WTC11 (cell line): ENCODE measurements around the gene TMEM175. TPM values are rescaled to one million over a fixed set of nuclear protein-coding genes. Genes with fewer than 3 reads are reported as not detected.

Source experiments
- ATAC-seq: fragments of 200-7000 bp; cut with Tn5 transposase; 2 replicates; pipeline ENCODE4 v1.10.0; 2021; ENCODE audit warnings: mild to moderate bottlenecking, moderate library complexity
- CTCF ChIA-PET: fragments of 300-600 bp; sonication (Branson Sonifier 250); formaldehyde crosslinking; loops from one replicate; lab custom pipeline; 2021; ENCODE audit warnings: antibody characterized with exemption; lab: Charles Lee
- POLR2A ChIA-PET: fragments of 350-600 bp; sonication (Branson Sonifier 250); formaldehyde crosslinking; loops from one replicate; lab custom pipeline; 2021; ENCODE audit warnings: antibody characterized with exemption; lab: Charles Lee
- DNase-seq: peaks from one replicate; pipeline ENCODE4 v3.0.0; 2021; ENCODE audit warnings: low spot score
- H3K27ac Mint-ChIP-seq: 2 replicates; pipeline ENCODE4 v1.8.0; 2021; ENCODE audit warnings: mixed read lengths
- H3K27me3 Mint-ChIP-seq: 2 replicates; pipeline ENCODE4 v1.8.0; 2021; ENCODE audit warnings: low read depth, mild to moderate bottlenecking, moderate library complexity, mixed read lengths
- H3K36me3 Mint-ChIP-seq: 2 replicates; pipeline ENCODE4 v1.8.0; 2021; ENCODE audit warnings: mixed read lengths
- H3K4me1 Mint-ChIP-seq: 2 replicates; pipeline ENCODE4 v1.8.0; 2022; ENCODE audit warnings: mixed read lengths
- H3K4me3 Mint-ChIP-seq: 2 replicates; pipeline ENCODE4 v1.8.0; 2021; ENCODE audit warnings: mild to moderate bottlenecking, moderate library complexity, mixed read lengths
- H3K9me3 Mint-ChIP-seq: 2 replicates; pipeline ENCODE4 v1.8.0; 2021; ENCODE audit warnings: mixed read lengths
- ATF1 ChIP-seq: sonication (generic); formaldehyde crosslinking; IDR thresholded peaks from 2 replicates; pipeline ENCODE4 v1.8.1; 2023; ENCODE audit warnings: mild to moderate bottlenecking, moderate library complexity, missing genetic modification reagents
- CREB1 ChIP-seq: sonication (generic); formaldehyde crosslinking; IDR thresholded peaks from 2 replicates; pipeline ENCODE4 v1.8.0; 2023; ENCODE audit warnings: mild to moderate bottlenecking, missing genetic modification reagents
- ESRRA ChIP-seq: sonication (generic); formaldehyde crosslinking; IDR thresholded peaks from 2 replicates; pipeline ENCODE4 v1.8.1; 2022; ENCODE audit warnings: mild to moderate bottlenecking, missing genetic modification reagents, borderline replicate concordance
- ETV6 ChIP-seq: sonication (generic); formaldehyde crosslinking; IDR thresholded peaks from 2 replicates; pipeline ENCODE4 v1.8.1; 2022; ENCODE audit warnings: mild to moderate bottlenecking, missing genetic modification reagents
- FOXJ3 ChIP-seq: sonication (generic); formaldehyde crosslinking; IDR thresholded peaks from 2 replicates; pipeline ENCODE4 v1.9.0; 2021; ENCODE audit warnings: missing genetic modification reagents, mild to moderate bottlenecking, borderline replicate concordance
- HMGA2 ChIP-seq: fragments of 250-450 bp; sonication (Bioruptor Pico); IDR thresholded peaks from 2 replicates; pipeline ENCODE4 v1.4.0; 2021; ENCODE audit warnings: mild to moderate bottlenecking, moderate library complexity
- MXD4 ChIP-seq: fragments of 250-450 bp; sonication (Bioruptor Pico); IDR thresholded peaks from 2 replicates; pipeline ENCODE4 v1.8.0; 2021; ENCODE audit warnings: mild to moderate bottlenecking, moderate library complexity, borderline replicate concordance
- NFATC4 ChIP-seq: fragments of 250-450 bp; sonication (Bioruptor Pico); IDR thresholded peaks from 2 replicates; pipeline ENCODE4 v1.9.0; 2021; ENCODE audit warnings: mild to moderate bottlenecking
- RORB ChIP-seq: fragments of 250-450 bp; sonication (Bioruptor Pico); IDR thresholded peaks from 2 replicates; pipeline ENCODE4 v1.9.0; 2021; ENCODE audit warnings: mild to moderate bottlenecking
- SP1 ChIP-seq: sonication (generic); formaldehyde crosslinking; conservative IDR thresholded peaks from 2 replicates; pipeline ENCODE4 v1.8.1; 2022; ENCODE audit warnings: missing genetic modification reagents
- ZBTB21 ChIP-seq: sonication (generic); formaldehyde crosslinking; IDR thresholded peaks from 2 replicates; pipeline ENCODE4 v1.8.1; 2023; ENCODE audit warnings: mild to moderate bottlenecking, missing genetic modification reagents, borderline replicate concordance
- ZNF121 ChIP-seq: sonication (generic); formaldehyde crosslinking; IDR thresholded peaks from 2 replicates; pipeline ENCODE4 v1.8.0; 2023; ENCODE audit warnings: missing genetic modification reagents
- ZNF423 ChIP-seq: fragments of 250-450 bp; sonication (Bioruptor Pico); IDR thresholded peaks from 2 replicates; pipeline ENCODE4 v2.1.2; 2022; ENCODE audit warnings: mild to moderate bottlenecking, moderate library complexity
- ZNF671 ChIP-seq: fragments of 250-450 bp; sonication (Bioruptor Pico); IDR thresholded peaks from 2 replicates; pipeline ENCODE4 v1.8.0; 2021; ENCODE audit warnings: mild to moderate bottlenecking
- total RNA-seq: library from RNA; stranded (reverse); gene quantifications from 3 replicates; pipeline ENCODE4 v1.2.3, GENCODE V29; 2021
- TF ChIP-seq, protein P1 (sequence below): sonication (generic); formaldehyde crosslinking; IDR thresholded peaks from 2 replicates; pipeline ENCODE4 v1.8.0; 2023; ENCODE audit warnings: missing genetic modification reagents
- TF ChIP-seq, protein P2 (sequence below): sonication (generic); formaldehyde crosslinking; IDR thresholded peaks from 2 replicates; pipeline ENCODE4 v1.8.1; 2023; ENCODE audit warnings: mild to moderate bottlenecking, missing genetic modification reagents, moderate library complexity
- TF ChIP-seq, protein P3 (sequence below): fragments of 250-450 bp; sonication (Bioruptor Pico); IDR thresholded peaks from 2 replicates; pipeline ENCODE4 v1.9.0; 2021; ENCODE audit warnings: mild to moderate bottlenecking, borderline replicate concordance
- TF ChIP-seq, protein P4 (sequence below): sonication (generic); formaldehyde crosslinking; IDR thresholded peaks from 2 replicates; pipeline ENCODE4 v1.8.1; 2022; ENCODE audit warnings: mild to moderate bottlenecking, missing genetic modification reagents, moderate library complexity, borderline replicate concordance
- TF ChIP-seq, protein P5 (sequence below): sonication (generic); formaldehyde crosslinking; conservative IDR thresholded peaks from 2 replicates; pipeline ENCODE4 v1.8.1; 2023; ENCODE audit warnings: mild to moderate bottlenecking, low read depth, missing genetic modification reagents, moderate library complexity
- TF ChIP-seq, protein P6 (sequence below): fragments of 250-450 bp; sonication (Bioruptor Pico); IDR thresholded peaks from 2 replicates; pipeline ENCODE4 v1.9.0; 2021; ENCODE audit warnings: mild to moderate bottlenecking
- TF ChIP-seq, protein P7 (sequence below): sonication (generic); formaldehyde crosslinking; IDR thresholded peaks from 2 replicates; pipeline ENCODE4 v1.8.1; 2022; ENCODE audit warnings: low read depth, mild to moderate bottlenecking, moderate library complexity, missing genetic modification reagents, borderline replicate concordance

TMEM175 gene
- total RNA-seq, 1 experiment from 2014 or later: 9.2 TPM

DNA sequence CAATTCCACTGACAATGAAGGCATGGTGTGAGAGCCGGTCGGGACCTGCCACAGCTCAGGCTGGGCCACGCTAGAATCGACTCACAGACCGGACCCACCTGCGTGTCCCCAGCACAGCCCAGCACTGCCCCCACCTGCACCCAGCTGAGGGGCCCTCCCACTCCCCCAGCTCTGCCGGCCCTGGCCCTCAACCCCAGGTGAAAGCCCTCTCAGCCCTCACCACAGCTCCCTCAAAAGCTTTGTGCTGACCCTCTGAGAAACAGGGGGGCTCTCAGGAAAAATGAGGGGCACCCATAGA, 25.2 kb upstream of the TMEM175 start:
- Mint-ChIP-seq H3K27me3 (no peaks in the 10 kb centered on the region), H3K4me3 (no peak overlapping the region), H3K9me3 (peaks cover 10% of the 10 kb centered on the region), H3K4me1 (peaks cover 7% of the 10 kb centered on the region), H3K36me3 (peaks cover 26% of the 10 kb centered on the region), H3K27ac (no peak overlapping the region; the same call in 1 of the 2 replicates)
- no peak for ATAC-seq
- POLR2A ChIA-PET: no interaction called here
- DNase-seq: no peak
- TF ChIP-seq, protein P1, sequence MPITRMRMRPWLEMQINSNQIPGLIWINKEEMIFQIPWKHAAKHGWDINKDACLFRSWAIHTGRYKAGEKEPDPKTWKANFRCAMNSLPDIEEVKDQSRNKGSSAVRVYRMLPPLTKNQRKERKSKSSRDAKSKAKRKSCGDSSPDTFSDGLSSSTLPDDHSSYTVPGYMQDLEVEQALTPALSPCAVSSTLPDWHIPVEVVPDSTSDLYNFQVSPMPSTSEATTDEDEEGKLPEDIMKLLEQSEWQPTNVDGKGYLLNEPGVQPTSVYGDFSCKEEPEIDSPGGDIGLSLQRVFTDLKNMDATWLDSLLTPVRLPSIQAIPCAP: no peak
- no peak for TF ChIP-seq ESRRA (CRISPR knock-in tag)
- TF ChIP-seq, protein P2, sequence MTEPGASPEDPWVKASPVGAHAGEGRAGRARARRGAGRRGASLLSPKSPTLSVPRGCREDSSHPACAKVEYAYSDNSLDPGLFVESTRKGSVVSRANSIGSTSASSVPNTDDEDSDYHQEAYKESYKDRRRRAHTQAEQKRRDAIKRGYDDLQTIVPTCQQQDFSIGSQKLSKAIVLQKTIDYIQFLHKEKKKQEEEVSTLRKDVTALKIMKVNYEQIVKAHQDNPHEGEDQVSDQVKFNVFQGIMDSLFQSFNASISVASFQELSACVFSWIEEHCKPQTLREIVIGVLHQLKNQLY (CRISPR knock-in tag): no peak
- no peak for TF ChIP-seq FOXJ3
- TF ChIP-seq ZNF423: no peak
- no peak for TF ChIP-seq ATF1 (CRISPR knock-in tag)
- no peak for TF ChIP-seq NFATC4 (CRISPR knock-in tag)
- TF ChIP-seq RORB: no peak
- CTCF ChIA-PET: no interaction called here

DNA sequence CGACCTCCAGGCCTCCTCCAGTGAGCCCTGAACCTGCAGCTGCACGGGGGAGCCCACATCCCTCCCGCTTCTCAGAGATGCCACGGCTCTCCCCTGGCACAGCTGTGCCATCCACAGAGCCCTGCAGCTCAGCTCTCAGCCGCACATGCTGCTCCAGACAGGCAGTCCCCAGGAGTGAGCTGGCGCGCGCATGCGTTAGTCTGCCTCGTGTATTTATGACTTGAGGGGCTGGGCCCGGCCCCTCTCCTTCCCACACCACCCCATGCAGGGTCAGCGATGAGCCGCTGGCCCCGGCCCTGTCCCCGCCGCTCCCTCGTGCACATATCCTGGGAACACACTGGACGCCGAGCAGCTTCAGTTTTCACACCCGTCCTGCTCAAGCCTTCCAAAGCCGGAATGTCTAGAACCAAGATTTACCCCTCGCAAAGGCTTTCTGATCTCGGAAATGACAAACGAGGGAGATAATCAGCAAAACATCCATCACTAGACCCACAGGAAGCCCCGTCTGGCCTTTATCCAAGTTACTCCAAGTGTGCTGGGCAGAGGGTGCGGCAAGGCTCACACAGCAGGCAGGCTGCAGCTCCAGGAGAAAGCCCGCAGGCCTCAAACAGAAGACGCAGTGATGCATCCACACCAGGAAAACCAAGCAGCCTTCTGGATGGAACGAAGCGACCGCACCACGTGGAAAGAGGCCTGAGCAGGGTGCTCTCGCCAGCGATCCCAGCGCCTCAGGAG, 24.4 kb upstream of the TMEM175 start:
- no peaks in the 10 kb centered on the region for H3K27me3 Mint-ChIP-seq
- H3K9me3 Mint-ChIP-seq: peaks cover 10% of the 10 kb centered on the region
- ATAC-seq: no peak
- H3K4me3 Mint-ChIP-seq: no peak overlapping the region
- POLR2A ChIA-PET: no interaction called here
- no peak for DNase-seq
- CTCF ChIA-PET: interaction anchor here (0.6 kb wide), 1 partner anchor 165 kb away, joined by 3 read pairs; no protein-coding TSS in a partner anchor
- H3K36me3 Mint-ChIP-seq: peaks cover 26% of the 10 kb centered on the region
- H3K27ac Mint-ChIP-seq: no peak overlapping the region
- TF ChIP-seq SP1: no peak
- TF ChIP-seq HMGA2 (CRISPR knock-in tag): no peak
- TF ChIP-seq, protein P3, sequence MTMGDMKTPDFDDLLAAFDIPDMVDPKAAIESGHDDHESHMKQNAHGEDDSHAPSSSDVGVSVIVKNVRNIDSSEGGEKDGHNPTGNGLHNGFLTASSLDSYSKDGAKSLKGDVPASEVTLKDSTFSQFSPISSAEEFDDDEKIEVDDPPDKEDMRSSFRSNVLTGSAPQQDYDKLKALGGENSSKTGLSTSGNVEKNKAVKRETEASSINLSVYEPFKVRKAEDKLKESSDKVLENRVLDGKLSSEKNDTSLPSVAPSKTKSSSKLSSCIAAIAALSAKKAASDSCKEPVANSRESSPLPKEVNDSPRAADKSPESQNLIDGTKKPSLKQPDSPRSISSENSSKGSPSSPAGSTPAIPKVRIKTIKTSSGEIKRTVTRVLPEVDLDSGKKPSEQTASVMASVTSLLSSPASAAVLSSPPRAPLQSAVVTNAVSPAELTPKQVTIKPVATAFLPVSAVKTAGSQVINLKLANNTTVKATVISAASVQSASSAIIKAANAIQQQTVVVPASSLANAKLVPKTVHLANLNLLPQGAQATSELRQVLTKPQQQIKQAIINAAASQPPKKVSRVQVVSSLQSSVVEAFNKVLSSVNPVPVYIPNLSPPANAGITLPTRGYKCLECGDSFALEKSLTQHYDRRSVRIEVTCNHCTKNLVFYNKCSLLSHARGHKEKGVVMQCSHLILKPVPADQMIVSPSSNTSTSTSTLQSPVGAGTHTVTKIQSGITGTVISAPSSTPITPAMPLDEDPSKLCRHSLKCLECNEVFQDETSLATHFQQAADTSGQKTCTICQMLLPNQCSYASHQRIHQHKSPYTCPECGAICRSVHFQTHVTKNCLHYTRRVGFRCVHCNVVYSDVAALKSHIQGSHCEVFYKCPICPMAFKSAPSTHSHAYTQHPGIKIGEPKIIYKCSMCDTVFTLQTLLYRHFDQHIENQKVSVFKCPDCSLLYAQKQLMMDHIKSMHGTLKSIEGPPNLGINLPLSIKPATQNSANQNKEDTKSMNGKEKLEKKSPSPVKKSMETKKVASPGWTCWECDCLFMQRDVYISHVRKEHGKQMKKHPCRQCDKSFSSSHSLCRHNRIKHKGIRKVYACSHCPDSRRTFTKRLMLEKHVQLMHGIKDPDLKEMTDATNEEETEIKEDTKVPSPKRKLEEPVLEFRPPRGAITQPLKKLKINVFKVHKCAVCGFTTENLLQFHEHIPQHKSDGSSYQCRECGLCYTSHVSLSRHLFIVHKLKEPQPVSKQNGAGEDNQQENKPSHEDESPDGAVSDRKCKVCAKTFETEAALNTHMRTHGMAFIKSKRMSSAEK (CRISPR knock-in tag): no peak
- TF ChIP-seq, protein P4, sequence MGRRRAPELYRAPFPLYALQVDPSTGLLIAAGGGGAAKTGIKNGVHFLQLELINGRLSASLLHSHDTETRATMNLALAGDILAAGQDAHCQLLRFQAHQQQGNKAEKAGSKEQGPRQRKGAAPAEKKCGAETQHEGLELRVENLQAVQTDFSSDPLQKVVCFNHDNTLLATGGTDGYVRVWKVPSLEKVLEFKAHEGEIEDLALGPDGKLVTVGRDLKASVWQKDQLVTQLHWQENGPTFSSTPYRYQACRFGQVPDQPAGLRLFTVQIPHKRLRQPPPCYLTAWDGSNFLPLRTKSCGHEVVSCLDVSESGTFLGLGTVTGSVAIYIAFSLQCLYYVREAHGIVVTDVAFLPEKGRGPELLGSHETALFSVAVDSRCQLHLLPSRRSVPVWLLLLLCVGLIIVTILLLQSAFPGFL: no peak
- TF ChIP-seq, protein P5, sequence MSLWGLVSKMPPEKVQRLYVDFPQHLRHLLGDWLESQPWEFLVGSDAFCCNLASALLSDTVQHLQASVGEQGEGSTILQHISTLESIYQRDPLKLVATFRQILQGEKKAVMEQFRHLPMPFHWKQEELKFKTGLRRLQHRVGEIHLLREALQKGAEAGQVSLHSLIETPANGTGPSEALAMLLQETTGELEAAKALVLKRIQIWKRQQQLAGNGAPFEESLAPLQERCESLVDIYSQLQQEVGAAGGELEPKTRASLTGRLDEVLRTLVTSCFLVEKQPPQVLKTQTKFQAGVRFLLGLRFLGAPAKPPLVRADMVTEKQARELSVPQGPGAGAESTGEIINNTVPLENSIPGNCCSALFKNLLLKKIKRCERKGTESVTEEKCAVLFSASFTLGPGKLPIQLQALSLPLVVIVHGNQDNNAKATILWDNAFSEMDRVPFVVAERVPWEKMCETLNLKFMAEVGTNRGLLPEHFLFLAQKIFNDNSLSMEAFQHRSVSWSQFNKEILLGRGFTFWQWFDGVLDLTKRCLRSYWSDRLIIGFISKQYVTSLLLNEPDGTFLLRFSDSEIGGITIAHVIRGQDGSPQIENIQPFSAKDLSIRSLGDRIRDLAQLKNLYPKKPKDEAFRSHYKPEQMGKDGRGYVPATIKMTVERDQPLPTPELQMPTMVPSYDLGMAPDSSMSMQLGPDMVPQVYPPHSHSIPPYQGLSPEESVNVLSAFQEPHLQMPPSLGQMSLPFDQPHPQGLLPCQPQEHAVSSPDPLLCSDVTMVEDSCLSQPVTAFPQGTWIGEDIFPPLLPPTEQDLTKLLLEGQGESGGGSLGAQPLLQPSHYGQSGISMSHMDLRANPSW: no peak
- TF ChIP-seq, protein P1: no peak
- no peak for TF ChIP-seq ZNF671
- TF ChIP-seq, protein P6, sequence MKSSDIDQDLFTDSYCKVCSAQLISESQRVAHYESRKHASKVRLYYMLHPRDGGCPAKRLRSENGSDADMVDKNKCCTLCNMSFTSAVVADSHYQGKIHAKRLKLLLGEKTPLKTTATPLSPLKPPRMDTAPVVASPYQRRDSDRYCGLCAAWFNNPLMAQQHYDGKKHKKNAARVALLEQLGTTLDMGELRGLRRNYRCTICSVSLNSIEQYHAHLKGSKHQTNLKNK (CRISPR knock-in tag): no peak
- TF ChIP-seq CREB1 (CRISPR knock-in tag): no peak
- TF ChIP-seq, protein P7, sequence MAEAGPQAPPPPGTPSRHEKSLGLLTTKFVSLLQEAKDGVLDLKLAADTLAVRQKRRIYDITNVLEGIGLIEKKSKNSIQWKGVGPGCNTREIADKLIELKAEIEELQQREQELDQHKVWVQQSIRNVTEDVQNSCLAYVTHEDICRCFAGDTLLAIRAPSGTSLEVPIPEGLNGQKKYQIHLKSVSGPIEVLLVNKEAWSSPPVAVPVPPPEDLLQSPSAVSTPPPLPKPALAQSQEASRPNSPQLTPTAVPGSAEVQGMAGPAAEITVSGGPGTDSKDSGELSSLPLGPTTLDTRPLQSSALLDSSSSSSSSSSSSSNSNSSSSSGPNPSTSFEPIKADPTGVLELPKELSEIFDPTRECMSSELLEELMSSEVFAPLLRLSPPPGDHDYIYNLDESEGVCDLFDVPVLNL: no peak
- TF ChIP-seq ETV6 (CRISPR knock-in tag): no peak
- TF ChIP-seq ESRRA (CRISPR knock-in tag): no peak
- TF ChIP-seq ZNF121: no peak
- no peak for TF ChIP-seq ZBTB21 (CRISPR knock-in tag)
- TF ChIP-seq MXD4: no peak
- peaks cover 9% of the 10 kb centered on the region for H3K4me1 Mint-ChIP-seq
